Measurements from ENCODE around the gene APP. TPM values are rescaled to one million over a fixed set of nuclear protein-coding genes. Genes with fewer than 3 reads are reported as not detected.

Gene APP
- total RNA-seq, 1 experiment from 2014 or later = 472 TPM

DNA sequence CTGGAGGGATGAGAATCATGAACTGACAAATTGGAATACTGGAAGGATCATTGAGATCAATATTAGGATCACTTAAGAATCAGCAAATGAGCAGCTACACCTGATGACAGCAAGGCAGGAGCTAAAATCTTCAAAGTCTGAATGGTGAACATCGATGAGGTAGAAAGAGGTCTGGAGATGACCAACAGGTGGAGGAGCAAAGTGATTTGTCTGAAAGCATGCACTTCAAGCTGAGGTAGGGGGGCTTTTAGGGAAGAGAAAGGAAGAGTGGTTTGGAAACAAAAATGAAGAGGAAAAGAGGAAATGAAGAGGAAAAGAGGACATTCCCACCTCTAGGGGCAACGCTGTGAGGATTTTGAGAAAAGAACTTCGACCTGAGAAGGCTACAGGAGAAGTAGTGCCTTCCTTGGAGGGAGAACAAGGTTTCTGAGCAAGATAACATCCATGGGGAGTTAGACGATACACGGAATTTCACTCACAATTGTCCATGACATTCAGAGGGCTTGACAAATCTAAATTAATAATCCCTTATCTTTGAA lies 79.0 kb downstream of the APP start:
- Mint-ChIP-seq H3K4me3 (ENCODE audit: unreplicated experiment) (no peak overlapping the region), H3K9me3 (ENCODE audit: unreplicated experiment) (no peaks in the 10 kb centered on the region), H3K27ac (ENCODE audit: low read depth, unreplicated experiment) (no peak overlapping the region), H3K27me3 (ENCODE audit: insufficient read depth, unreplicated experiment) (no peaks in the 10 kb centered on the region), H3K4me1 (ENCODE audit: insufficient read depth, unreplicated experiment) (peaks cover 23% of the 10 kb centered on the region), H3K36me3 (ENCODE audit: insufficient read depth, unreplicated experiment) (peaks cover 38% of the 10 kb centered on the region)
- TF ChIP-seq, protein P1, sequence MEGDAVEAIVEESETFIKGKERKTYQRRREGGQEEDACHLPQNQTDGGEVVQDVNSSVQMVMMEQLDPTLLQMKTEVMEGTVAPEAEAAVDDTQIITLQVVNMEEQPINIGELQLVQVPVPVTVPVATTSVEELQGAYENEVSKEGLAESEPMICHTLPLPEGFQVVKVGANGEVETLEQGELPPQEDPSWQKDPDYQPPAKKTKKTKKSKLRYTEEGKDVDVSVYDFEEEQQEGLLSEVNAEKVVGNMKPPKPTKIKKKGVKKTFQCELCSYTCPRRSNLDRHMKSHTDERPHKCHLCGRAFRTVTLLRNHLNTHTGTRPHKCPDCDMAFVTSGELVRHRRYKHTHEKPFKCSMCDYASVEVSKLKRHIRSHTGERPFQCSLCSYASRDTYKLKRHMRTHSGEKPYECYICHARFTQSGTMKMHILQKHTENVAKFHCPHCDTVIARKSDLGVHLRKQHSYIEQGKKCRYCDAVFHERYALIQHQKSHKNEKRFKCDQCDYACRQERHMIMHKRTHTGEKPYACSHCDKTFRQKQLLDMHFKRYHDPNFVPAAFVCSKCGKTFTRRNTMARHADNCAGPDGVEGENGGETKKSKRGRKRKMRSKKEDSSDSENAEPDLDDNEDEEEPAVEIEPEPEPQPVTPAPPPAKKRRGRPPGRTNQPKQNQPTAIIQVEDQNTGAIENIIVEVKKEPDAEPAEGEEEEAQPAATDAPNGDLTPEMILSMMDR (IDR thresholded peaks at IDR 0.05; ENCODE audit: unreplicated experiment) = no peak
- no TSS peak for BruUV-seq (replicated peaks)
- intact Hi-C loops (cut with micrococcal nuclease) = no loop called here
- CTCF ChIA-PET = no interaction called here
- POLR2A ChIA-PET = no interaction called here
- DNase-seq (ENCODE audit: unreplicated experiment) = no peak

DNA sequence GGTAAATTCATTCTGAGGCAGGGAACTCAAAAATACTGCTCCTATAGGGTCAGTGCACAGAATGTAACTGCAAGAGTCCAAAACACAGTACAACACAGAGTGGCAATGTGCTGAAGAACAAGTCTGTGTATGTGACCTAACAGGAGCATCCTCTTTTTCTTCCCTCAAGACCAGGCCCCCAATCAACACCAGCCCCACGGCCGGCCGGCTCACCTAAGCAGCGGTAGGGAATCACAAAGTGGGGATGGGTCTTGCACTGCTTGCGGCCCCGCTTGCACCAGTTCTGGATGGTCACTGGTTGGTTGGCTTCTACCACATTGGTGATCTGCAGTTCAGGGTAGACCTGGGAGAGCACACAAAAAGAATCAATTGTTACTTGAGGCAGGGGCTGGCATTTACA lies 80.8 kb downstream of the APP start:
- Mint-ChIP-seq H3K4me3 (ENCODE audit: unreplicated experiment) (no peak overlapping the region), H3K27ac (ENCODE audit: low read depth, unreplicated experiment) (no peak overlapping the region), H3K27me3 (ENCODE audit: insufficient read depth, unreplicated experiment) (no peaks in the 10 kb centered on the region), H3K4me1 (ENCODE audit: insufficient read depth, unreplicated experiment) (peaks cover 15% of the 10 kb centered on the region), H3K9me3 (ENCODE audit: unreplicated experiment) (no peaks in the 10 kb centered on the region), H3K36me3 (ENCODE audit: insufficient read depth, unreplicated experiment) (peaks cover 46% of the 10 kb centered on the region)
- DNase-seq (ENCODE audit: unreplicated experiment) = no peak
- intact Hi-C loops (cut with micrococcal nuclease) = no loop called here
- POLR2A ChIA-PET = no interaction called here
- TF ChIP-seq, protein P1 (IDR thresholded peaks at IDR 0.05; ENCODE audit: unreplicated experiment) = no peak
- no TSS peak for BruUV-seq (replicated peaks)
- CTCF ChIA-PET = interaction anchor here (1.2 kb wide), 1 partner anchor 11 kb away, joined by 3 read pairs; no protein-coding TSS in a partner anchor

DNA sequence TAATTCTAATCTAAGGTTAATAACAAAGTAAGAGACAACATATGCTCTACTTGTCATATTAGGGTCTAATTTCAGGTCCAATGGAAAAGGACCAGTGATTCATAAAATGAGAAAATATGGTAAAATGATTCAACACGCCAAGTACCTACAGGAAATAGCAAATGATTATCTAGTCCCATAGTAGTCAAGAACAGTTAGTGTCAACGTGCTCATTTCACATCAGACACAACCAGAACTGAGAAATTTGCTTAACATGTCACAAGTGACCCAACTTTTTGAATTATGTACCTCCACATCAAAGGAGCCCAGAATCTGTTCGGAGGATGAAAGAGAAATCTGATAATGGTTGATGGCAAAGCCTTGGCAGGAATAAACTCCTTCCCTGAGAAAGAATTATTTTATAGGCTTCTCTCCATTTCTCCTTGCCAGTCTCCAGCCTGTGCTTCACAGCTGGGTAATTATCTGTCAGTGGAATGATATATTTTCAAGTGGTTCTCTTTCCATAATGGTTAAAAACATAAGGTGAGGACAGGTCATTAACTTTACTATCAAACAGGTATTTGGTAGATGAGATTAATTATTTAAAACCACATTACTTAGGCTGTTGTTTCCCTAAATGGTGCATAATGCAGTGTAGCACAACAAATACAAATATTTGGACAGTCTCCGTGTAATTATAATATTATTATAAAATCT lies 83.2 kb downstream of the APP start:
- ChIA-PET CTCF (interaction anchor here (0.7 to 0.9 kb wide), 2 partner anchors 23 to 93 kb away, joined by 3 read pairs; no protein-coding TSS in a partner anchor), POLR2A (interaction anchor here (0.8 kb wide), 1 partner anchor 11 kb away, joined by 3 read pairs; no protein-coding TSS in a partner anchor)
- no peaks in the 10 kb centered on the region for H3K9me3 Mint-ChIP-seq (ENCODE audit: unreplicated experiment)
- no peak overlapping the region for H3K27ac Mint-ChIP-seq (ENCODE audit: low read depth, unreplicated experiment)
- DNase-seq (ENCODE audit: unreplicated experiment) = no peak
- no peak overlapping the region for H3K4me3 Mint-ChIP-seq (ENCODE audit: unreplicated experiment)
- H3K36me3 Mint-ChIP-seq (ENCODE audit: insufficient read depth, unreplicated experiment) = peaks cover 43% of the 10 kb centered on the region
- no peaks in the 10 kb centered on the region for H3K27me3 Mint-ChIP-seq (ENCODE audit: insufficient read depth, unreplicated experiment)
- TF ChIP-seq, protein P1 (IDR thresholded peaks at IDR 0.05; ENCODE audit: unreplicated experiment) = no peak
- peaks cover 7% of the 10 kb centered on the region for H3K4me1 Mint-ChIP-seq (ENCODE audit: insufficient read depth, unreplicated experiment)
- intact Hi-C loops (cut with micrococcal nuclease) = no loop called here
- BruUV-seq (replicated peaks) = no TSS peak

DNA sequence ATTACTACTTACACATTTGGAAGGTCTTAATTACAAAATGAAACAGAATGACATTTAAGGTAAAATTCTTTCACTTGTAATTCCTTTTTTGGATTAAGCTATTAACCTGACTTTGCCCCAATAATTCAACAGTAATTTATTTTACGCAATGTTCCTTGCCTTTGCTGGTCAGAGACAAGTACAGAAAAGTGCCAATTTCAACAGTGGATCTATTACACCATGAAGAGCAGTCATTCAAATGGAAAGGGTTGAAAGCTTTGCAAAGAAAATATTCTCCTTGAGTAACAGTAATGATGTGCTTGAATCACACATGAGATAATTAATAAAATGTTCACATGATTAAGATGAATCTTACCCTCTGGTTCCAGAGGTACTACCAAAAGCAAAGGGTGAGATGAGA lies 84.7 kb downstream of the APP start:
- no peak overlapping the region for H3K27ac Mint-ChIP-seq (ENCODE audit: low read depth, unreplicated experiment)
- intact Hi-C loops (cut with micrococcal nuclease) = no loop called here
- CTCF ChIA-PET = interaction anchor here (0.6 to 1.0 kb wide), 2 partner anchors 10 to 22 kb away, joined by 3 read pairs; no protein-coding TSS in a partner anchor
- TF ChIP-seq, protein P1 (IDR thresholded peaks at IDR 0.05; ENCODE audit: unreplicated experiment) = no peak
- H3K4me1 Mint-ChIP-seq (ENCODE audit: insufficient read depth, unreplicated experiment) = peaks cover 5% of the 10 kb centered on the region
- H3K27me3 Mint-ChIP-seq (ENCODE audit: insufficient read depth, unreplicated experiment) = no peaks in the 10 kb centered on the region
- BruUV-seq (replicated peaks) = no TSS peak
- peaks cover 43% of the 10 kb centered on the region for H3K36me3 Mint-ChIP-seq (ENCODE audit: insufficient read depth, unreplicated experiment)
- no peaks in the 10 kb centered on the region for H3K9me3 Mint-ChIP-seq (ENCODE audit: unreplicated experiment)
- no peak overlapping the region for H3K4me3 Mint-ChIP-seq (ENCODE audit: unreplicated experiment)
- POLR2A ChIA-PET = interaction anchor here (1.1 kb wide), 1 partner anchor 13 kb away, joined by 4 read pairs; no protein-coding TSS in a partner anchor
- DNase-seq (ENCODE audit: unreplicated experiment) = no peak
